HFFc6 (cell line): ENCODE results near the gene FOXP1. TPM values are rescaled to one million over a fixed set of nuclear protein-coding genes. Genes with fewer than 3 reads are reported as not detected.

Experiments
- DNase-seq: peaks from one replicate; pipeline ENCODE4 v3.0.0-alpha.2; 2018
- H3K27ac Mint-ChIP-seq: 2 replicates; pipeline ENCODE4 v1.8.0; 2020; ENCODE audit warnings: mild to moderate bottlenecking, mixed read lengths
- H3K27me3 Mint-ChIP-seq: 2 replicates; pipeline ENCODE4 v1.8.0; 2021; ENCODE audit warnings: mild to moderate bottlenecking, moderate library complexity, mixed read lengths; ENCODE audit not compliant: insufficient read depth
- H3K36me3 Mint-ChIP-seq: 2 replicates; pipeline ENCODE4 v1.8.0; 2021; ENCODE audit warnings: low read depth, mixed read lengths
- H3K4me1 Mint-ChIP-seq: 2 replicates; pipeline ENCODE4 v1.8.0; 2020; ENCODE audit warnings: low read depth, mixed read lengths
- H3K4me3 Mint-ChIP-seq: 2 replicates; pipeline ENCODE4 v1.8.0; 2020; ENCODE audit warnings: mild to moderate bottlenecking, moderate library complexity, mixed read lengths
- H3K9me3 Mint-ChIP-seq: 2 replicates; pipeline ENCODE4 v1.8.0; 2020; ENCODE audit warnings: mild to moderate bottlenecking, mixed read lengths
- CTCF ChIP-seq: fragments of 200-600 bp; sonication (generic); IDR thresholded peaks from 2 replicates; pipeline ENCODE4 v1.5.0; 2021; ENCODE audit warnings: antibody characterized with exemption, mild to moderate bottlenecking
- total RNA-seq, 6 experiments: library from RNA; stranded (reverse); fragmentation: NEBNext Ultra II Directional; extraction: Animal tissue kit (Norgen Biotek cat#: 25700); gene quantifications; 2 replicates in 1 of 6; 3 replicates in 5 of 6; pipeline ENCODE4 v1.2.3, GENCODE V29; 2021

The FOXP1 gene
- total RNA-seq, 6 experiments from 2014 or later: 32.2 to 59.3 (median 52.0) TPM

DNA sequence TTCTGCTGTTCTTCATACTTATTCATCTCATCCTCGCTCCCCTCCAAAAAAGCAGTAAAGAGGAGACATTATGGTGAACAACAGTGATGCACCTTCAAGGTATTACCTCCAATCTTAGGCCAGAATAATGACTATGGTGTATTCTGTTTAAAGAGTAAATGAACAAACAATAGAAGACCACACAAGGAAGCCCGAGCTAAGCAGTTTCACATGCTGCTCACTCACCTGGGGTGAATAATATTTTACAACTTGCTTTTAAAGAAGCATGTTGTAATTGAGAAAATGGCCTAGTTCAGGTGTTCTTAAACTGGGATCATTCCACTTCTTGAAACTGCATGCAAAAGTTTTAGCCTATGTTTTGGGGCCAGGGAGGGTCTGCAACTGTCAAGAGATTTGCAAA is 581.2 kb downstream of the FOXP1 start:
- no peak for DNase-seq
- Mint-ChIP-seq H3K27me3 (no peaks in the 10 kb centered on the region; the same call in 1 of the 2 replicates), H3K4me1 (peaks cover 43% of the 10 kb centered on the region), H3K9me3 (no peaks in the 10 kb centered on the region), H3K4me3 (no peak overlapping the region), H3K27ac (no peak overlapping the region), H3K36me3 (peaks cover 9% of the 10 kb centered on the region)
- no peak for TF ChIP-seq CTCF

GRCh38 chr3:71001303-71001830 is 582.2 kb downstream of the FOXP1 start:
- H3K36me3 Mint-ChIP-seq: peaks cover 19% of the 10 kb centered on the region
- H3K27me3 Mint-ChIP-seq: no peaks in the 10 kb centered on the region; the same call in 1 of the 2 replicates
- no peaks in the 10 kb centered on the region for H3K9me3 Mint-ChIP-seq
- no peak for TF ChIP-seq CTCF
- peaks cover 38% of the 10 kb centered on the region for H3K4me1 Mint-ChIP-seq
- H3K27ac Mint-ChIP-seq: no peak overlapping the region
- H3K4me3 Mint-ChIP-seq: no peak overlapping the region
- DNase-seq: no peak

DNA sequence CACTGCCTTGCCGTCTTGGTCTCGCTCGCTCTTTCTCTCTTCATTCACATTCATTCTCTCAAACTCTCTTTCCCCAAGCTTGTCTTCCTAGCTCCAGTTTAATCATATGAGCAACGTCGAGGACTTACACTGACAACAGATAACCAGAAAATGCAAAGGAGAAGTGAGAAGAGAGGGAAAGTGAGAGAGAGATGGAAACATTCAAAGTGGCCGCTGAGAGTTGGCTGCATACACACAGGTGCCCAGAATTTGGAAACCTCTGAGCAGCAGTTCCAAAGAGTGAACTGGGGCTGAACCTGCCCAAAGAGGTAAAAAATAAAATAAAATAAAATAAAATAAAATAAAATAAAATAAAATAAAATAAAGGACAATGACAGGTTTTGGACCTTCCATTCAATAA is 583.0 kb downstream of the FOXP1 start:
- peaks cover 37% of the 10 kb centered on the region for H3K4me1 Mint-ChIP-seq
- DNase-seq: no peak
- H3K36me3 Mint-ChIP-seq: peaks cover 23% of the 10 kb centered on the region
- H3K4me3 Mint-ChIP-seq: no peak overlapping the region
- H3K27me3 Mint-ChIP-seq: no peaks in the 10 kb centered on the region; the same call in 1 of the 2 replicates
- no peak for TF ChIP-seq CTCF
- H3K27ac Mint-ChIP-seq: no peak overlapping the region
- H3K9me3 Mint-ChIP-seq: no peaks in the 10 kb centered on the region

DNA sequence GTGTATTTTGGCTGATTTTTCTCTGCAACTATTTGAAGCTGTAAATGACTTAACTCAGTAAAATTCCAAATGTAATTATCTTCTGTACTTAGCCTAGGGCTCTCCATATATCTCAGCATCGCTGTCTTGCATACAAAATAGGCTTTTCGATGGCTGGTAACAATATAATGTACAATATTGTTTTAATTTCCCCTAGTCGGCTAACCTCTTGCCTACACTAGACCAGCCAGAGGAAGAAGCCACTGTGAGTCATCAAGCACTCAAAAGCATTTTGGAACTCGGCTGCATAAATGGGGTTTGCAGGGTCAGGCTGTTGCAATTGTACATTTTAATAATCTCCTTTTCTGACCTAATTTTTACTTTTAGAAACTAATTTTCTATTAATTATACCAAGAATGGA is 583.8 kb downstream of the FOXP1 start:
- peaks cover 31% of the 10 kb centered on the region for H3K36me3 Mint-ChIP-seq
- no peaks in the 10 kb centered on the region for H3K9me3 Mint-ChIP-seq
- TF ChIP-seq CTCF: no peak
- H3K27ac Mint-ChIP-seq: peak overlapping the region; percentile 53; the same call in 1 of the 2 replicates
- peak overlapping the region; percentile 61 for H3K4me3 Mint-ChIP-seq
- peak; percentile 61 for DNase-seq
- H3K27me3 Mint-ChIP-seq: no peaks in the 10 kb centered on the region; the same call in 1 of the 2 replicates
- H3K4me1 Mint-ChIP-seq: peaks cover 41% of the 10 kb centered on the region

DNA sequence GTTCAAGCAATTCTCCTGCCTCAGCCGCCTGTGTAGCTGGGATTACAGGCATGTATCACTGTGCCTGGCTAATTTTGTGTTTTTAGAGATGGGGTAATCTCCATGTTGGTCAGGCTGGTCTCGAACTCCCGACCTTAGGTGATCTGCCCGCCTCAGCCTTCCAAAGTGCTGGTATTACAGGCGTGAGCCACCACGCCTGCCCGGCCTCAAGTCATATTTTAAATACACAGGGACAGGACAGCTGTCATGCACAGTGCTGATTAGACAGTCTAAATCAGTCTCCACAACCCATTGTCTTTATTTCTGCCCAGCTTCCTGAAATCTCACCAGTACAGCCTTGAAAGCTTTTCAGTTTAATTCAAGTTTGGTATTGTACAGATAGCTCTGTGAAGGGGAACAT is 587.4 kb downstream of the FOXP1 start:
- DNase-seq: no peak
- Mint-ChIP-seq H3K36me3 (peaks cover 55% of the 10 kb centered on the region), H3K27me3 (no peaks in the 10 kb centered on the region; the same call in 1 of the 2 replicates), H3K4me3 (no peak overlapping the region), H3K27ac (no peak overlapping the region), H3K4me1 (peaks cover 64% of the 10 kb centered on the region), H3K9me3 (no peaks in the 10 kb centered on the region)
- TF ChIP-seq CTCF: no peak

- Mint-ChIP-seq H3K9me3 (no peaks in the 10 kb centered on the region), H3K27me3 (no peaks in the 10 kb centered on the region), H3K4me3 (no peak overlapping the region), H3K4me1 (peaks cover 65% of the 10 kb centered on the region), H3K36me3 (peaks cover 57% of the 10 kb centered on the region), H3K27ac (0 out of 2 replicates have a peak overlapping the region, but pooled peaks have one; percentile 11)
- no peak for DNase-seq
- no peak for TF ChIP-seq CTCF
These were observed 588.9 kb downstream of the FOXP1 start for GRCh38 chr3:70994644-70995043.
